NT2/D1 (cell line): Measurements from ENCODE around the gene ALDH1A1.

Experiments used
- DNase-seq: peaks from one replicate; pipeline ENCODE4 v3.0.0-alpha.2; 2011; ENCODE audit warnings: low read depth, low spot score
- H3K27me3 ChIP-seq: 2 replicates; pipeline ENCODE4 v1.6.0; 2011; ENCODE audit warnings: mild to moderate bottlenecking; ENCODE audit not compliant: insufficient read length, insufficient read depth
- H3K36me3 ChIP-seq: 2 replicates; pipeline ENCODE4 v1.6.1; 2011; ENCODE audit warnings: mild to moderate bottlenecking, low read length, mixed read lengths; ENCODE audit not compliant: insufficient read depth, insufficient read length
- H3K4me1 ChIP-seq: 2 replicates; pipeline ENCODE4 v1.5.1; 2011; ENCODE audit not compliant: insufficient read depth, insufficient read length
- H3K4me3 ChIP-seq: 2 replicates; pipeline ENCODE4 v1.5.1; 2011; ENCODE audit warnings: low read depth; ENCODE audit not compliant: insufficient read length
- H3K9ac ChIP-seq: 2 replicates; pipeline ENCODE4 v1.6.0; 2011; ENCODE audit warnings: low read depth; ENCODE audit not compliant: insufficient read length
- H3K9me3 ChIP-seq: 2 replicates; pipeline ENCODE4 v1.5.1; 2011; ENCODE audit warnings: mild to moderate bottlenecking, low read length; ENCODE audit not compliant: insufficient read depth
- SUZ12 ChIP-seq: IDR thresholded peaks from 2 replicates; pipeline ENCODE4 v1.6.1; 2011; ENCODE audit not compliant: insufficient read length, insufficient read depth; ENCODE audit errors: extremely low read depth
- YY1 ChIP-seq: IDR thresholded peaks from 2 replicates; pipeline ENCODE4 v1.6.1; 2011; ENCODE audit not compliant: insufficient read length, insufficient read depth
- ZNF274 ChIP-seq: IDR thresholded peaks from 2 replicates; pipeline ENCODE4 v1.6.1; 2011; ENCODE audit warnings: mild to moderate bottlenecking, low read depth, low read length

ALDH1A1 gene

DNA sequence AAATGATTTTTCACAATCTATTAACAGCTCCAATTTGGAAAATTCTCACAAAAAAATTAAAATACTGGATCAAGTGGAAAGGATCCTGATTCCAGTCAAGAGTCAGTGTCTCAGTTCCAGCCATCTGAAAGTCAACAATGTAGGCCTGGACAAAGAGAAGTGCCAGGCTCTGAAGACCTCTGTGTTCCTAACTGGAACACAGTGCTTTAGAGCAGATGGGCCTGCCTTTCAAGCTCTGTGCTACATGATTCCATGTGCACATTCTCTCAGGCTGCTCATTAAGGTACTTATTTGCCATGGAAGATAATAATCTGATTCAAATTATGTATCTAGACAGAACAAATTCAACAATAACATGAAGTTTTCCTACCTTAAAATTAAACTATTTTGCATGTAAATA is 30.2 kb upstream of the ALDH1A1 start:
- H3K4me1 ChIP-seq = no peaks in the 10 kb centered on the region
- H3K27me3 ChIP-seq = no peaks in the 10 kb centered on the region
- H3K36me3 ChIP-seq = no peaks in the 10 kb centered on the region
- no peak for TF ChIP-seq ZNF274
- TF ChIP-seq YY1 = no peak
- no peak for TF ChIP-seq SUZ12
- H3K4me3 ChIP-seq = no peak overlapping the region
- no peak overlapping the region for H3K9ac ChIP-seq
- no peaks in the 10 kb centered on the region for H3K9me3 ChIP-seq
- no peak for DNase-seq

DNA sequence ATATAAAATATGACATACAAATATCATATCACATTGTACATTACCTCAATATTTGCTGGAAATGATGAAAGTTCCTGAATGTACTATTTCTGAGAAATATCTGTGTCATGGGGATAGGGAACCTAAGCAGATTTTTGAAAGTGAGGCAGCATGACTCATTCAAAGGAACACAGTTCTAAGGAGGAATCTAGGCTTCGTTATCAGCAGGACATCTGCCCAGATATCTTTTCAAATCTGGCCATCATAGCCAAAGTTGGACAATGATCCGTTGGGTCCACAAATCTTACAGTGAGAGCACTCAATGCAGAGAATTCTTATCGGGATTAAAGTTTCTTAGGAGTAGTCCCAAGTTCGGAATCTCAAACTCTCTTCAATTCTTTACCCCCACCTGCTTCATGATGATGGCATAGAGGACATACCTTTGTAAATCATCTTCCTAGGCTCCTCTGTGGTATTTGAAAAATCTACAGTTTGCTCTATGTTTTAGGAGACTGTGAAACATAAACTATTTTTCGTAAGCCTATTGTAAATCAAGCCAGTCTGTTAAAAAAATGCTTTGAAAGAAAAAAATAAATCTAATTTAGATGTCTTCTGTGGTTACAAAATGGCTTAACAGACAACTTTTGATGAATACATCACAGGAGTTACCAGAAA is 29.4 kb upstream of the ALDH1A1 start:
- no peaks in the 10 kb centered on the region for H3K4me1 ChIP-seq
- no peaks in the 10 kb centered on the region for H3K27me3 ChIP-seq
- no peak overlapping the region for H3K9ac ChIP-seq
- TF ChIP-seq ZNF274 (no peak), YY1 (no peak), SUZ12 (no peak)
- H3K9me3 ChIP-seq = no peaks in the 10 kb centered on the region
- no peaks in the 10 kb centered on the region for H3K36me3 ChIP-seq
- H3K4me3 ChIP-seq = no peak overlapping the region
- DNase-seq = no peak

DNA sequence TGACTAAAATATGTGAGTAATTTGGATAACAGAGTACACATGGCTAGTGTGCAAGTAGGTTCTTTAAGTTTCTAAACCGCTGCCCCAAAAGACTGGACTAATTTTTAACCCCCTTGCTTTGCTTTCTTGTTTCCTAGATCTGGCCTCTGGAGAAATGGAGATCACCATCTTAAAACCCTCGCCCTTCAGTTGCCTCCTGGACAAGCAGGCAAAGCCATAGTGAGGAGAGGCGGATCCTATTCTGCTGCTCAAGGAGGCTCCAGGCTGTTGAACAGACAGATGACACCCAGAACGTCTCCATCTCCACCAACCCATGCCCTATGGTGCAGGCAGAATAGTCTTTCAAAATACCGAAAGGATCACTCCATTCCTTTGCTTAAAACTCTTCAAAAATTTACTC is 28.6 kb upstream of the ALDH1A1 start:
- H3K4me1 ChIP-seq = no peaks in the 10 kb centered on the region
- TF ChIP-seq ZNF274 (no peak), SUZ12 (no peak), YY1 (no peak)

DNA sequence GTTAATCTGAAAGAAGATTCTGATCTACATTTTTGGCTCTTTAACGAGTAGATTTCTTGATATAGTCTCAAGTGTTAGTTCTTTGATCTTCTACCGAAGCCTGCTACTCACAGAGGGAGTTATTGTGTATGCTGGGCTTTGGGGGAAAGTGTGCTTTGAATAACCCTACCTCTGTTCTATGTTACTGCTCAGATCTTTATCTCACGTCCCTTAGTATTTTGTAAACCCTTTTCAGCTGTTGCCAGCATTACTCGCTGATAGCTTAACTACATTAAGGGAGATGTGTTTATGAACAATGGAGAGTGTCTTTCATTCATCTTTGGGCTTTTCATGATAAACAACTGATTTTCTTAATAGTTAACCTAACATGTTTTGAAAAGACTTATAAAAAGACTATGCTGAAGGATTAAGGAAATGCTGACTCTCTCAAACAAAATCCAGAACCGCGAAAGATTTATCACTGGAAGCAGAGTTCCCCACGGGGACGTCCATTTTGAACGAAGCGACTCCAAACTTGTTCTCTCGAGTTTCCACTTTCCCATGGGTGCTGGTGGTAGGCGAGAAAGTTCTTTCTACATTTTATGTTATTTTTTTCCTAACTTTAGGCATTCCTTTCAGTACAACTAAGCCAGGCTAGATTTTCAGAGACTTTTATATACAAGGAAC is 27.9 kb upstream of the ALDH1A1 start:
- Histone ChIP-seq H3K9me3 (no peaks in the 10 kb centered on the region), H3K4me1 (no peaks in the 10 kb centered on the region), H3K9ac (no peak overlapping the region), H3K36me3 (no peaks in the 10 kb centered on the region), H3K27me3 (no peaks in the 10 kb centered on the region), H3K4me3 (no peak overlapping the region)
- DNase-seq = no peak
- TF ChIP-seq YY1 = no peak
- TF ChIP-seq SUZ12 = no peak
- TF ChIP-seq ZNF274 = no peak

More for the DNA sequence above, 28.6 kb upstream of the ALDH1A1 start:
- no peaks in the 10 kb centered on the region for H3K27me3 ChIP-seq
- DNase-seq = no peak
- H3K4me3 ChIP-seq = no peak overlapping the region
- no peaks in the 10 kb centered on the region for H3K36me3 ChIP-seq
- no peak overlapping the region for H3K9ac ChIP-seq
- no peaks in the 10 kb centered on the region for H3K9me3 ChIP-seq

DNA sequence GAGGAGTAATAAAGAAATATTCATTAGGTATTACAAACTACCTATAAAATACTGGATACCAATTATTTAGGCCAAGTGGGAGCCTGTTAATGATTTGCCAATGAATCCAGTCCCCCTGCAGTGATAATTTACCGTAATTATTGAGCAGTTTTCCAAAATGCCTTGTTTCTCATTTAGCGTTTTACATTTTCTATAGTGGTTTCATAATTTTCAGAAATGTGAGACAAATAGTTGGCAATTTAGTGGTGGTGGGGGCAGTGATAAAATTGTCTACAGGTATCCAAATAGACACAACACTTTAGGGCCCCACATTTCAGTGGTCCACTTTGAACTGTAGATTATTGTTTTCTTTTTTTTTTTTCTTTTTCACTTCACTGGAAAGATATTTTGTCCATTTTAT is 27.3 kb upstream of the ALDH1A1 start:
- no peaks in the 10 kb centered on the region for H3K4me1 ChIP-seq
- no peaks in the 10 kb centered on the region for H3K36me3 ChIP-seq
- no peak overlapping the region for H3K4me3 ChIP-seq
- no peak overlapping the region for H3K9ac ChIP-seq
- H3K9me3 ChIP-seq = no peaks in the 10 kb centered on the region
- no peaks in the 10 kb centered on the region for H3K27me3 ChIP-seq
- TF ChIP-seq ZNF274 (no peak), YY1 (no peak), SUZ12 (no peak)
- no peak for DNase-seq

DNA sequence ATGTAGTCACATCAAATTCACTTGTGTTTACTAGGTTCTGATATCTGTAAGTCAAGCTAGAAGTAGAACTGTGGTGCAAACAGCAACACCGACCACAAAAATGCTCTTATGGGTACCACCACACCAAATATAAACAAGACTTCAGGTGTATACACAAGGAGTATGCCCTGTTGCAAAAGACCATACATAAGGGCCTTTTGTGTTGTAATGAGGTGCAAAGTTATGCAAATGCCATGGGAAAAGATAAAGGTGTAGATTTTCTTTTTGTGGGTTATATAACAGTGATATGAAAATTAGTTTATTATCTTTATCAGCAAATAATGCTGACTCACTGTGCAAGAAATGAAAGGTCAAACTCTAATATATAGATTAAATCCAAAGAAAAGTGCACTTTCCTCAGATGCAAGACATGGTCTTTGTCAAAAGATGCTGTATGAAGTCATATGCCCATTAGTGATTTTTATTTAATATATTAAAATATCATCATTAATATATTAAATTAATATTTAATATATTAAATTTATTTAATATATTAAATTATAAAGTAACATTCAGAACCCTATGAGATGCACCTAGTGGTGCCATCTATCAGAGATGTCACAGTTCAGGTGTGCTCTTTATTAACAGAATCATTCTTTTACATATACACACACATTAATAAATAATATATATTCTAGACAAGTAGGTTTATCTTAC is 26.7 kb upstream of the ALDH1A1 start:
- Histone ChIP-seq H3K9me3 (no peaks in the 10 kb centered on the region), H3K9ac (no peak overlapping the region), H3K36me3 (no peaks in the 10 kb centered on the region), H3K4me3 (no peak overlapping the region), H3K4me1 (no peaks in the 10 kb centered on the region), H3K27me3 (no peaks in the 10 kb centered on the region)
- TF ChIP-seq YY1 (no peak), SUZ12 (no peak), ZNF274 (no peak)
- DNase-seq = no peak

DNA sequence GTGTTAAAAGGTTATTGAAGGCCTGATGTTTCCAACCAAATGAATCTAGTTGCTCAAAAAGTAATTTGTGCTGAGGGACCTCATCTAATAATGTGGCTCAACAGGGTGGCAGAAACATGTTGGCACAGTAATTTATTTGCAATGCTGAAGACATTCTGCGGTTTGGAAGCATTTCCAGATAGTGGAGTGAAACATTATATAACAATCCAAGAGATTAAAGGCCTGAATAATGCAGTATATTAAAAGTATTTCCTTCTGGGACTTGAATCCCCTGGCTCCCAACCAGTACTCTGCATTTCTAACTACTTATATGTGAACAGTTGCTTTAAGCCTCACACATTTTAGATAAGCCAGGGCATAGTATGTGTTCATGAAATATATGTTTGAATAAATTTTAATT is 25.9 kb upstream of the ALDH1A1 start:
- Histone ChIP-seq H3K4me3 (no peak overlapping the region), H3K9me3 (no peaks in the 10 kb centered on the region), H3K4me1 (no peaks in the 10 kb centered on the region), H3K36me3 (no peaks in the 10 kb centered on the region), H3K27me3 (no peaks in the 10 kb centered on the region), H3K9ac (no peak overlapping the region)
- TF ChIP-seq SUZ12 = no peak
- TF ChIP-seq ZNF274 = no peak
- no peak for TF ChIP-seq YY1
- no peak for DNase-seq
